ENCODE measurements around the gene ARL4C.

ARL4C gene

GRCh38 chr2:234469251-234469845 lies 27.5 kb downstream of the ARL4C start:
- Histone ChIP-seq H3K27ac (ENCODE audit: low read length) (no peak overlapping the region), H2AFZ (ENCODE audit: low read depth, low read length) (no peak overlapping the region), H3K9ac (ENCODE audit: low read length) (no peak overlapping the region), H3K79me2 (ENCODE audit: low read length) (no peaks in the 10 kb centered on the region), H3K4me3 (ENCODE audit: low read length) (no peak overlapping the region), H3K4me1 (ENCODE audit: low read length) (no peaks in the 10 kb centered on the region), H4K20me1 (ENCODE audit: insufficient read depth, low read length) (no peaks in the 10 kb centered on the region), H3K4me2 (ENCODE audit: low read length) (no peak overlapping the region), H3K9me3 (ENCODE audit: insufficient read depth, low read length) (no peaks in the 10 kb centered on the region), H3K27me3 (ENCODE audit: low read depth, low read length) (no peaks in the 10 kb centered on the region), H3K36me3 (replicated peaks; ENCODE audit: low read depth, low read length) (no peaks in the 10 kb centered on the region)
- no peak for TF ChIP-seq EZH2phosphoT487 (IDR thresholded peaks at IDR 0.05; ENCODE audit: low read depth)
- TF ChIP-seq CTCF (IDR thresholded peaks at IDR 0.05; ENCODE audit: low read depth, low read length): no peak

DNA sequence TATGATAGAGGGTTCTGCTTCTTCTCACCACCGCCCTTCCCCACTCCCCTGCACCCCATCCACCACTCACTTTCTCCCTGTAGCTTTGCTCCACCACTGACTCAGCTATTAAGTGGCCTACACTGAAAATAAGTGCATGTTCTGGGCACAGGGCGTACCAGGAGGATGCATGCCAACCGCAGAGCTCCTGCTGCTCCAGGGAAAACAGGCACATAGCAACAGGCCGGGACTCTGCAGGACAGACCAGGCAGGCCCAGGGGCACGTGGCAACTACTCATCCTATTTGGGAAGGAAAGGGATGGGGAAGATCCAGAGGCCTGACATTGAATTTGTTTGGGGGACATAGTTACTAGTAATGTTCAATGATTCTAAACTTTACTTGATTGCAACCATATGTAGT lies 28.4 kb downstream of the ARL4C start:
- Histone ChIP-seq H3K9ac (ENCODE audit: low read length) (no peak overlapping the region), H3K4me1 (ENCODE audit: low read length) (no peaks in the 10 kb centered on the region), H3K9me3 (ENCODE audit: insufficient read depth, low read length) (no peaks in the 10 kb centered on the region), H2AFZ (ENCODE audit: low read depth, low read length) (no peak overlapping the region), H3K36me3 (replicated peaks; ENCODE audit: low read depth, low read length) (no peaks in the 10 kb centered on the region), H3K27me3 (ENCODE audit: low read depth, low read length) (no peaks in the 10 kb centered on the region), H3K4me3 (ENCODE audit: low read length) (no peak overlapping the region), H3K4me2 (ENCODE audit: low read length) (no peak overlapping the region), H3K79me2 (ENCODE audit: low read length) (no peaks in the 10 kb centered on the region), H4K20me1 (ENCODE audit: insufficient read depth, low read length) (no peaks in the 10 kb centered on the region), H3K27ac (ENCODE audit: low read length) (no peak overlapping the region)
- TF ChIP-seq CTCF (IDR thresholded peaks at IDR 0.05; ENCODE audit: low read depth, low read length): no peak
- no peak for TF ChIP-seq EZH2phosphoT487 (IDR thresholded peaks at IDR 0.05; ENCODE audit: low read depth)

GRCh38 chr2:234467289-234467688 lies 29.6 kb downstream of the ARL4C start:
- Histone ChIP-seq H4K20me1 (ENCODE audit: insufficient read depth, low read length) (no peaks in the 10 kb centered on the region), H2AFZ (ENCODE audit: low read depth, low read length) (no peak overlapping the region), H3K27ac (ENCODE audit: low read length) (no peak overlapping the region), H3K4me3 (ENCODE audit: low read length) (no peak overlapping the region), H3K4me1 (ENCODE audit: low read length) (no peaks in the 10 kb centered on the region), H3K9ac (ENCODE audit: low read length) (no peak overlapping the region), H3K9me3 (ENCODE audit: insufficient read depth, low read length) (no peaks in the 10 kb centered on the region), H3K4me2 (ENCODE audit: low read length) (no peak overlapping the region), H3K27me3 (ENCODE audit: low read depth, low read length) (no peaks in the 10 kb centered on the region), H3K79me2 (ENCODE audit: low read length) (no peaks in the 10 kb centered on the region), H3K36me3 (replicated peaks; ENCODE audit: low read depth, low read length) (no peaks in the 10 kb centered on the region)
- TF ChIP-seq EZH2phosphoT487 (IDR thresholded peaks at IDR 0.05; ENCODE audit: low read depth) (no peak), CTCF (IDR thresholded peaks at IDR 0.05; ENCODE audit: low read depth, low read length) (no peak)

GRCh38 chr2:234464291-234464645 lies 32.6 kb downstream of the ARL4C start:
- Histone ChIP-seq H4K20me1 (ENCODE audit: insufficient read depth, low read length) (no peaks in the 10 kb centered on the region), H3K9ac (ENCODE audit: low read length) (no peak overlapping the region), H3K4me3 (ENCODE audit: low read length) (no peak overlapping the region), H3K4me2 (ENCODE audit: low read length) (no peak overlapping the region), H3K27ac (ENCODE audit: low read length) (no peak overlapping the region), H3K4me1 (ENCODE audit: low read length) (no peaks in the 10 kb centered on the region), H3K79me2 (ENCODE audit: low read length) (no peaks in the 10 kb centered on the region), H2AFZ (ENCODE audit: low read depth, low read length) (no peak overlapping the region), H3K27me3 (ENCODE audit: low read depth, low read length) (no peaks in the 10 kb centered on the region), H3K9me3 (ENCODE audit: insufficient read depth, low read length) (no peaks in the 10 kb centered on the region), H3K36me3 (replicated peaks; ENCODE audit: low read depth, low read length) (no peaks in the 10 kb centered on the region)
- TF ChIP-seq EZH2phosphoT487 (IDR thresholded peaks at IDR 0.05; ENCODE audit: low read depth) (no peak), CTCF (IDR thresholded peaks at IDR 0.05; ENCODE audit: low read depth, low read length) (no peak)
